Ectodermal cell (in vitro differentiated cells): ENCODE measurements around the gene HAUS3.

Experiments used
- H3K27ac ChIP-seq: 2 replicates; pipeline ENCODE4 v1.7.0; 2013; ENCODE audit warnings: mild to moderate bottlenecking, low read depth, low read length; ENCODE audit not compliant: insufficient read depth, poor library complexity, severe bottlenecking
- H3K27me3 ChIP-seq: 2 replicates; pipeline ENCODE4 v1.7.0; 2013; ENCODE audit warnings: mild to moderate bottlenecking, low read length; ENCODE audit not compliant: insufficient read depth, control insufficient read depth, poor library complexity, severe bottlenecking
- H3K36me3 ChIP-seq: one replicate; pipeline ENCODE4 v1.7.0; 2013; ENCODE audit warnings: low read length; ENCODE audit not compliant: control insufficient read depth, insufficient read depth
- H3K4me1 ChIP-seq: one replicate; pipeline ENCODE4 v1.7.0; 2013; ENCODE audit warnings: low read length; ENCODE audit not compliant: control insufficient read depth, insufficient read depth
- H3K4me3 ChIP-seq: 2 replicates; pipeline ENCODE4 v1.7.0; 2013; ENCODE audit warnings: low read depth, low read length, control low read depth; ENCODE audit not compliant: insufficient read depth
- H3K9me3 ChIP-seq: 2 replicates; pipeline ENCODE4 v1.7.0; 2013; ENCODE audit warnings: mild to moderate bottlenecking, low read length, moderate library complexity; ENCODE audit not compliant: control insufficient read depth
- WGBS, 2 experiments: methylation state at CpG; one replicate each; pipeline ENCODE4 v1.1.7; 2013; ENCODE audit warnings: missing lambda C conversion rate in 2 of 2; 5-methylcytosine and 5-hydroxymethylcytosine counted together

Gene HAUS3

DNA sequence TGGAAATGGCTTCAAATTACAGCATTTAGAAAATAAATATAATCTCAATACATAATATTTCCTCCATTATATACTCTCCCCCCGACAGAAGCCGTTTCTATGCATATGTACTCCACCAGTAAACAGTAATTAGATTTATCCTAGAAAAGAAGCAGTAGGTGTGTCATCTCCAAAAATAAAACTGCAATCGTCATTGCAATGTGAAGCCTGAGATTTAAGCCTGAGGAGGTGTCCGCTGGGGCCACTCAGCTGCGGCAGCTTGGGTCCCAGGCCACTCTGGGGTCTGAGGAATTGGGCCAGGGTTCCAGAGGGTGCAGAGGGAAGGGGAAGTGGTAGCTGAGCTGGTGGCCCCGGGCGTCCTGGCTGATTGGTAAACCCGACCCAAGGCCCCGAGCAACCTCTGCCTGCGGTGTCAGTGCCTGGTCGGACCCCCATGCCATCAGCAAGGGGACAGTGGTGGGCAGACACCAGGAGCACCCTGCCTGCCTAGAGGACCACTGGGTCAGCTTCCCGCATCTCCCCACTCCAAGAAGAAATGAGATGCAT, 27.8 kb upstream of the HAUS3 start:
- H3K9me3 ChIP-seq, result no peaks in the 10 kb centered on the region
- H3K4me3 ChIP-seq, result no peak overlapping the region
- peaks cover 13% of the 10 kb centered on the region for H3K4me1 ChIP-seq
- H3K27ac ChIP-seq, result no peak overlapping the region
- H3K27me3 ChIP-seq, result no peaks in the 10 kb centered on the region
- WGBS, 2 experiments, result 88 to 89% methylated on average over 12 of the region's 12 CpGs
- no peaks in the 10 kb centered on the region for H3K36me3 ChIP-seq

DNA sequence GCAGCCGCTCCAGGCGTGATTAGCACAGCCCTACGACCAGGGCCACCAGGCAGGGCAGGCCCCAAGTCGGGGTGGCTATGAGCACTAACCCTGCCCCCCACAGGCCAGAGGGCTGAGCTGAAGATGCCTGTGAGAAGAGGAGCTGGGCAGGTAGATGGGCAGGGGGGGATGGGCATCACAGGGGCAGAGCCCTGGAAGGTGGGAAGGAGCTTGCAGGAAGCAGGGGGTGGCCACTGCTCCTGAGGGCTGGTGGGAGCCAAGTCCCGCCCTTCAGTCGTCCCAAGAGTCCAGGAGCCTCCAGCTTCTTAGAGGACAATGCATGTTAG, 27.2 kb upstream of the HAUS3 start:
- 66% methylated on average over 6 of the region's 6 CpGs for WGBS, 2 experiments
- no peaks in the 10 kb centered on the region for H3K36me3 ChIP-seq
- H3K4me3 ChIP-seq, result no peak overlapping the region
- no peak overlapping the region for H3K27ac ChIP-seq
- H3K9me3 ChIP-seq, result no peaks in the 10 kb centered on the region
- H3K27me3 ChIP-seq, result no peaks in the 10 kb centered on the region
- H3K4me1 ChIP-seq, result peaks cover 18% of the 10 kb centered on the region

DNA sequence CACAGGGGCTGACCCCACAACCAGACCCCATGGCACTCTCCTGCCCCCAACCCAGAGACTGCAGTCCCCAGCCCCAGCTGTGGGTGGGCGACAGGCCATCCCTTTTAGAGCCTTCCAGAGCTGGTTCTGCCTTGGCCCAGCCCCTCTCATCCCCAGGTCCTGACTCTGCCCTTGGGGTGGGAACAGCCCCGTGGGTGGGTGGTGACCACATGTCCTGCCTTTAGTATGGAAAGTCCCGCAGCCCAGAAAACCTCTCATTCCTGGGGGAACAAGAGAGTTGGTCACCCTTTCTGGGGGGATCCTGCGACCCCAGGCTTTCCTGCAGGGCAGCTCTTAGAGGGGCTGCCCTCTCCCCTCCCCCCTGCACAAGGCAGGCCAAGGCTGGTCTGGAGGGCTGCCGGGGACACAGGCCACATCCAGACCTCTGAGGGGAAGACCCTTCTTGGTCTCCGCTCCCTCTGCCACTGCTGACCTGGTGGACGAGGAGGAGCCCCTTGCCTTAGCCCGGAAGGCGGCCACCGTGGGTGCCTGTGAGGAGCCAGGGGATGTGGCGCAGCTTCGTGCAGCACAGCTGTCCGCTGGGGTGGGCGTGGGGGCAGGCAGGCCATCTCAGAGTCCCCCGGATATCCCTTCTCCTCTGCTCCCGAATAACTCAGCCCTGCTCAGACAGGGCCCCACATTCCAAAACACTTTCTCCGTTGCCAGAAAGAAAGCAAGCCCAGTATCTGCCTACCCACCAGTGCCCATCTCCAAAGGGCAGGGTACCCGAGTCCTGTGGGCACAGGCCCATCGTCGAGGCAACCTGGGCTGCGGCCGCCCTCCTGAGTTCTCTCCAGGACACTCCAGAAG, 26.7 kb upstream of the HAUS3 start:
- Histone ChIP-seq H3K4me3 (no peak overlapping the region), H3K9me3 (no peaks in the 10 kb centered on the region), H3K27me3 (no peaks in the 10 kb centered on the region), H3K27ac (no peak overlapping the region), H3K36me3 (no peaks in the 10 kb centered on the region), H3K4me1 (peaks cover 22% of the 10 kb centered on the region)
- WGBS, 2 experiments, result 82 to 86% methylated on average over 22 of the region's 22 CpGs

DNA sequence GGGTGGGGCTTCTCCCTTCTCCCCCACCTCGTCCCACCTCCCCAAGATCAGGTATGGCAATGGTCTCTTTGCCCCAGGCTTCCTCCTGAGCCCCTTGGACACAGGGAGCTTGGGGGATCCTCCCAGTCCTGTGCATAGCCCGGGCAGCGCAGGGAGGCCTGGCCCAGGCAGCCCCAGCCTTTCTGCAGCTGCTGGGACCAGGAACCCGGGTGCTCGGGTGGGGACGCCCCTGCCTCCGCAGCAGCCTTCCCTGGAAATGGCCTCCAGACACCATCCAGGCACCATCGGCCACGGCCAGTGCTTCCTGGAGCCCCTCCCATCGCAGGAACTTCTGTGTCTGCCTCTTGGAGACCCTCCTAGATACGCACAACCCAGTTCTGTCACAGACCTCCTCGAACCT, 25.9 kb upstream of the HAUS3 start:
- Histone ChIP-seq H3K4me1 (peaks cover 28% of the 10 kb centered on the region), H3K27me3 (no peaks in the 10 kb centered on the region), H3K9me3 (no peaks in the 10 kb centered on the region), H3K36me3 (no peaks in the 10 kb centered on the region), H3K4me3 (no peak overlapping the region), H3K27ac (no peak overlapping the region)
- 91 to 92% methylated on average over 12 of the region's 12 CpGs for WGBS, 2 experiments

DNA sequence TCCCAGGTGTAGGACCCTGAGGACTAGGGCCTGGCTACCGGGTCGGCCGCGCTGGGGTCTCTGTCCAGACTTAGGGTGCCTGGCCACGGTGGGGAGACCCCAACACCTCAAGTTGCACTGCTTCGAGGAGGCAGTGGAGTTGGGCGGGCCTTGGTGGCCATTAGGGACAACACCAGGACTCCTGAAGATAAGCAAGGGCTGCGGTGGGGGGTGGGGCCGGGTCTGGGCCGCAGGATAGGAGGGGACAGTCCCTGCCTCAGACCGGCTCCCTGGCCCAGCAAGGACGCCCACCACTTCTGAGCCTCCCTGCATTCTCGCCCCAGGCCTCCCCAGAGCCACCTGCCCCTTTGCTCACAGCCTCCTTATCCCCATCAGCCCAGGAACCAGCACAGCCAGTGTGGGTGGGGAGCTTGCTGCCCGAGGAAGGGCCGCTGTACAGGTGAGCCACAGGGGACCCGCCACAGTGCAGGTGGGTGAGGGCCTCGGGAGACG, 25.4 kb upstream of the HAUS3 start:
- H3K9me3 ChIP-seq, result no peaks in the 10 kb centered on the region
- no peak overlapping the region for H3K4me3 ChIP-seq
- no peaks in the 10 kb centered on the region for H3K36me3 ChIP-seq
- WGBS, 2 experiments, result 86 to 91% methylated on average over 18 of the region's 18 CpGs
- H3K27ac ChIP-seq, result no peak overlapping the region
- H3K4me1 ChIP-seq, result peaks cover 28% of the 10 kb centered on the region
- H3K27me3 ChIP-seq, result no peaks in the 10 kb centered on the region

DNA sequence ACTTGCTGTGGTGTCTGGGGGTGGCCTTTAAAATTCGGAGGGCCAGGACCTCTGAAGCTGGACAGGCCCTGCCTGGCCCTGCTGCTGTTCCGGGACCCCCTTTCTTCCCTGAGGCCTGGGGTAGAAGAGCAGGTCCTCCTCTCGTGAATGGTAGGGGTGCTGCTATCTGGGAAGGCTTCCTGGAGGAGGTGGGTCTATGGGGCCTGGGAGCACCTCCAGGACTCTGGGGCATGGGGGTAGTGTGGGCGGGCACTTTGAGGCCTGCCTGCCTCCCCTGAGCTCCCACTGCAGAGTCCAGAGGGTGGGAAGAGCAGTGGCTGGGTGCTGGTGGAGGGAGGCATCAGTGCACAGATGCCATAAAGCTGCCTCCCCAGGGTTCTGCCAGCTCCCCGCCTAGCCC, 24.9 kb upstream of the HAUS3 start:
- Histone ChIP-seq H3K4me3 (no peak overlapping the region), H3K9me3 (no peaks in the 10 kb centered on the region), H3K27me3 (no peaks in the 10 kb centered on the region), H3K27ac (no peak overlapping the region), H3K4me1 (peaks cover 28% of the 10 kb centered on the region), H3K36me3 (no peaks in the 10 kb centered on the region)
- WGBS, 2 experiments, result 92% methylated on average over 5 of the region's 5 CpGs

DNA sequence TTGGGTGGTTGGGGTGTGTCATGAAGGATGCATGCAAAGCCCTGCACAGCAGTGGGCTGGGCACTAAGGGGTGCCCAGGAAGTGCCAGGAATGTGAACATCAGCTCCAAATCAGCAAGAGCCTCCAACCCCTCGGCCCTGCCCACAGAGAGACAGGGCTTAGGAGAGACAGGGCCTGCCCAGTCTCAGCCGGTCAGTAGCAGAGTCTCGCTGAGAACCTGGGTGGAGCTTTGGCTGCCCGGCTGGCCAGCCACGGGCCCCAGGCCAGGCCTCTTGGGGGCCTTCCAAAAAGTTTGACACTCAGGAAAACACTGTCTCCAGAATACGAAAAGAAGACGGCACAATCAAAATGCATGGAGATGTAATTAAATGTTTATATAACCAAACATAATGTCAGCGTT, 24.3 kb upstream of the HAUS3 start:
- WGBS, 2 experiments, result 80% methylated on average over 5 to 8 of the region's 8 CpGs
- peaks cover 28% of the 10 kb centered on the region for H3K4me1 ChIP-seq

DNA sequence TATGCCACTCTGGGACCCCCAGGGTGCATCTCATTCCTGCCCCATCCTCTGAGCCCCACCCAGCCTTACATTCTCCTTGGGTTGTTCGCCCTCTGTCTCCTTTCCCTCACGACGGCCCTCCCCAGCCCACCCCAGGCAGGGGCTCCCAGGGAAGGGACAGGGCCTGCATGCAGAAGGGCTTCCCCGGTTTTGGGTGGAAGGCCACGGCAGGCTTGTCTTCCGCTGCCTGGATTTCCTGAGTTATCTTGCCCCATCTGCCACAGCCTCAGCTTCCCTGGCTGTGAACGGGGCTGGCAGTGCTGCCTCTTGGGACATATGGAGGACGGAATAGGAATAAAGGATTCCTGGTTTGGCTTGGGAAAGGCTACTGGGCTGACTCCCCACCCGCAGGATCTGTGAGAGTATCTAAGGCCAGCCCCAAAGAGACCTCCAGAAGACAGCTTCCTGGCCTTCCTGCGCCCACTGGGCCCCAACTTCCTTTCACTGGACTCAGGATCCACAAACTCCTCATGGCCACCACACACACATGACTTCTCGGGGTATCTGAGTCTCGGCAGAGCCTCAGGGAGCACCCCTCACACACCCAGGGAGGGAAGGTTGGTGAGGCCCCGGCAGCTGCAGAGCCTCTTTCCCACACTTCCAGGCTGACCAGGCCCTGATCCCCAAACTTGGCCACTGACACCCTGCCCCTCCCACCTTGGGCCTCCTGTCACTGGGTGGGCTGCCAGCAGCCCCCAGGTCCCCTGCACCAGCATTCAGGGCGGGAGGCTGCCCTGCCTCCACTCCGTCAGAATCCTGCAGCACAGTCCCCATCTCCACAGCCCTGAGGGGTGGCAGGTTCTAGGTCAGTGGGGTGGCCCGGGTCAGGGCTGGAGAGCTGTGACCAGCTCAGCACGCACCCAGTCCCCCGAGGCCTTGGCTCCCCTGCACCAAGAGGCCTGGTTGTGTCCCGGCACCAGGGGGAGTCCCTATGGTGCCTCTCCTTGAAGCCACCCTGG, 23.5 kb upstream of the HAUS3 start:
- no peaks in the 10 kb centered on the region for H3K27me3 ChIP-seq
- no peaks in the 10 kb centered on the region for H3K36me3 ChIP-seq
- no peak overlapping the region for H3K27ac ChIP-seq
- WGBS, 2 experiments, result 93% methylated on average over 19 of the region's 19 CpGs
- H3K9me3 ChIP-seq, result no peaks in the 10 kb centered on the region
- no peak overlapping the region for H3K4me3 ChIP-seq
- peaks cover 31% of the 10 kb centered on the region for H3K4me1 ChIP-seq

More for the DNA sequence above, 24.3 kb upstream of the HAUS3 start:
- Histone ChIP-seq H3K27ac (no peak overlapping the region), H3K27me3 (no peaks in the 10 kb centered on the region), H3K36me3 (no peaks in the 10 kb centered on the region), H3K4me3 (no peak overlapping the region), H3K9me3 (no peaks in the 10 kb centered on the region)

DNA sequence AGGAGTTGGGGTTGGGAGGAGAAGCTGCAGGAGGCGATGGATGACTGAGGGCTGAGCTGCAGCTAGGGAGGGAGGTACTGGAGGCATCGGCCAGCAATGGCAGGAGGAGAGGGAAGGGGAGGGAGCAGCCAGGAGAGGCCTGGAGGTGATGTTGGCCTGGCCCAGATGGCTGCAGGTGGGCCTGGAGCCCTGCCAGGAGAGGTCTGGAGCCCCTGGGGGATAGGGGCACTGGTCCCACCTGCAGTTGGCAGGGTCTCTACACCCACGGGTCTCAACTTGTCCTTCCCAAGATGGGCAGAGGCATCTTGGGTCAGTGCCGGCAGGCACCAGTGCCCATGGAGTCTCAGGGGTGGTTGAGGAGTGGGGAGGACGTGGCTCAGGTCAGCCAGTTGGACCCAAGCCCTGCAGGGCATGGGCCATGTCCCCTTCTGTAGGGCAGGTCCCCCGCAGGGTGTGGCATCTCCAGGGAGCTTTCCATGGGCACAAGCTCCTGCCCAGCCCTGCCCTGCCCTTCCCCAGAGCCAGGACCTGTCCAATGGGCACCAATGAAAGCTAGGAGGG, 22.6 kb upstream of the HAUS3 start:
- H3K4me1 ChIP-seq, result peaks cover 36% of the 10 kb centered on the region
- H3K9me3 ChIP-seq, result no peaks in the 10 kb centered on the region
- 76 to 81% methylated on average over 6 of the region's 6 CpGs for WGBS, 2 experiments
- H3K27ac ChIP-seq, result no peak overlapping the region
- H3K27me3 ChIP-seq, result no peaks in the 10 kb centered on the region
- no peak overlapping the region for H3K4me3 ChIP-seq
- no peaks in the 10 kb centered on the region for H3K36me3 ChIP-seq
